GM12878 (cell line): Measurements from ENCODE around the gene DUSP15.

Experiments used
- CTCF ChIP-seq, 3 experiments: IDR thresholded peaks in 2 of 3; conservative IDR thresholded peaks in 1 of 3; 2 replicates each; pipeline ENCODE4 v1.5.1; 2011; ENCODE audit warnings: low read depth in 3 of 3, low read length in 3 of 3, mild to moderate bottlenecking in 3 of 3, control low read depth in 2 of 3, moderate library complexity in 2 of 3, inconsistent platforms in 1 of 3, mixed read lengths in 1 of 3; ENCODE audit not compliant: control insufficient read depth in 2 of 3, insufficient read depth in 1 of 3; ENCODE audit errors: extremely low read depth in 1 of 3
- EP300 ChIP-seq, 2 experiments: fragments of 150-350 bp in 1 of 2; IDR thresholded peaks; 2 replicates each; pipeline ENCODE4 v1.6.1; 2011 to 2012; ENCODE audit warnings: low read depth in 2 of 2, low read length in 2 of 2, borderline replicate concordance in 1 of 2, improper control_type of control experiment in 1 of 2, inconsistent platforms in 1 of 2; ENCODE audit not compliant: control insufficient read depth in 1 of 2
- ESRRA ChIP-seq: IDR thresholded peaks from 2 replicates; pipeline ENCODE4 v1.6.1; 2012; ENCODE audit warnings: mild to moderate bottlenecking, low read length, improper control_type of control experiment
- FOXK2 ChIP-seq: fragments of 450-650 bp; IDR thresholded peaks from 2 replicates; pipeline ENCODE4 v1.6.1; 2017; ENCODE audit warnings: mild to moderate bottlenecking, moderate library complexity
- POLR2A ChIP-seq: IDR thresholded peaks from 2 replicates; pipeline ENCODE4 v1.6.1; 2011; ENCODE audit warnings: low read depth, mild to moderate bottlenecking, low read length
- ZNF384 ChIP-seq: IDR thresholded peaks from 2 replicates; pipeline ENCODE4 v1.6.1; 2012; ENCODE audit warnings: low read depth, mild to moderate bottlenecking, low read length, improper control_type of control experiment, borderline replicate concordance

GRCh38 chr20:31897541-31897940, 27.2 kb upstream of the DUSP15 start:
- TF ChIP-seq POLR2A (no peak), CTCF (IDR thresholded peaks at IDR 0.05 in 2 of 3, conservative IDR thresholded peaks at IDR 0.05 in 1 of 3; ENCODE audit: control insufficient read depth in 2 of 3, extremely low read depth in 1 of 3, insufficient read depth in 1 of 3, low read depth in 3 of 3, low read length in 3 of 3) (no peak), FOXK2 (no peak), ESRRA (no peak), EP300 (IDR thresholded peaks at IDR 0.05; ENCODE audit: borderline replicate concordance in 1 of 2, control insufficient read depth in 1 of 2, low read depth in 2 of 2, low read length in 2 of 2) (no peak), ZNF384 (no peak)
